C4-2B (cell line): Measurements from ENCODE around the gene TBC1D22B.

Source experiments
- ZFX ChIP-seq: fragments of 450-650 bp; IDR thresholded peaks from 2 replicates; pipeline ENCODE4 v1.6.1; 2017
- TF ChIP-seq, protein P1 (sequence below): fragments of 450-650 bp; conservative IDR thresholded peaks from 2 replicates; pipeline ENCODE4 v1.5.1; 2017; ENCODE audit warnings: mild to moderate bottlenecking

DNA sequence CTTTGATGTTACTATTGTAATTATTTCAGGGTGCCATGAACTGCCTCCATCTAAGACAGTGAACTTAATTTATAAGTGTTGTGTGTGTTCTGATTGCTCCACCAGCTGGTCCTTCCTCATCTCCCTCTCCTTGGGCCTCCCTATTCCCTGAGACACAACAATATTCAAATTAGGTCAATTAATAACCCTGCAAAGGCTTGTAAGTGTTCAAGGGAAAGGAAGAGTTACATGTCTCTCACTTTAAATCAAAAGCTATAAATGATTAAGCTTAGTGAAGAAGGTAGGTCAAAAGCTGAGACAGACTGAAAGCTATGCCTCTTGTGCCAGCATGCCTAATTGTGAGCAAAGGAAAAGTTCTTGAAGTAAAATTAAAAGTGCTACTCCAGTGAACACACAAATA, 35.9 kb downstream of the TBC1D22B start:
- TF ChIP-seq, protein P1, sequence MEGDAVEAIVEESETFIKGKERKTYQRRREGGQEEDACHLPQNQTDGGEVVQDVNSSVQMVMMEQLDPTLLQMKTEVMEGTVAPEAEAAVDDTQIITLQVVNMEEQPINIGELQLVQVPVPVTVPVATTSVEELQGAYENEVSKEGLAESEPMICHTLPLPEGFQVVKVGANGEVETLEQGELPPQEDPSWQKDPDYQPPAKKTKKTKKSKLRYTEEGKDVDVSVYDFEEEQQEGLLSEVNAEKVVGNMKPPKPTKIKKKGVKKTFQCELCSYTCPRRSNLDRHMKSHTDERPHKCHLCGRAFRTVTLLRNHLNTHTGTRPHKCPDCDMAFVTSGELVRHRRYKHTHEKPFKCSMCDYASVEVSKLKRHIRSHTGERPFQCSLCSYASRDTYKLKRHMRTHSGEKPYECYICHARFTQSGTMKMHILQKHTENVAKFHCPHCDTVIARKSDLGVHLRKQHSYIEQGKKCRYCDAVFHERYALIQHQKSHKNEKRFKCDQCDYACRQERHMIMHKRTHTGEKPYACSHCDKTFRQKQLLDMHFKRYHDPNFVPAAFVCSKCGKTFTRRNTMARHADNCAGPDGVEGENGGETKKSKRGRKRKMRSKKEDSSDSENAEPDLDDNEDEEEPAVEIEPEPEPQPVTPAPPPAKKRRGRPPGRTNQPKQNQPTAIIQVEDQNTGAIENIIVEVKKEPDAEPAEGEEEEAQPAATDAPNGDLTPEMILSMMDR = no peak
- TF ChIP-seq ZFX = no peak
